G401.6 (cell line): ENCODE results near the gene SLC22A2.

ENCODE experiments used
- FAIRE-seq: peaks from 2 replicates; lab custom pipeline; 2012; peaks lifted over from hg19 to GRCh38; lab: Jason Lieb, UNC

Gene SLC22A2

GRCh38 chr6:160207618-160208017 lies 51.0 kb downstream of the SLC22A2 start:
- FAIRE-seq, result no peak

DNA sequence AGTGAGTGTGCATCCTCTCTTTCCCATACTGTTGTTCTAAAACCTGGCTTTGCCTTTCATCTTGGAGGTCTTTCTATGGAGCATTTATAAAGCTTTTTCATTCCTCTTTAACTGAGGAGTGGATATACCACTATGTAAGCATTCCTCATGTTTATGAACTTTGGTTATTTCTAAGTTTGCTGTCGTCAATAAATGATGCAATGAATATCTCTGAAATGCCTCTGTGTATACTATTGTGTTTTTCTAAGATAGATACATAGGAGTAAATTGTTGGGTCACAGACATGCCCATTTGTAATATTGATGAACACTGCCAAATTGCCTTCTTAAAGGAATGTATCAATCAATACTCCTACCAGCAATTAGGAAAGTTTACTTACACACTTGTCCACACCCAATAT lies 53.9 kb downstream of the SLC22A2 start:
- FAIRE-seq, result no peak

GRCh38 chr6:160203953-160204352 lies 54.7 kb downstream of the SLC22A2 start:
- no peak for FAIRE-seq

DNA sequence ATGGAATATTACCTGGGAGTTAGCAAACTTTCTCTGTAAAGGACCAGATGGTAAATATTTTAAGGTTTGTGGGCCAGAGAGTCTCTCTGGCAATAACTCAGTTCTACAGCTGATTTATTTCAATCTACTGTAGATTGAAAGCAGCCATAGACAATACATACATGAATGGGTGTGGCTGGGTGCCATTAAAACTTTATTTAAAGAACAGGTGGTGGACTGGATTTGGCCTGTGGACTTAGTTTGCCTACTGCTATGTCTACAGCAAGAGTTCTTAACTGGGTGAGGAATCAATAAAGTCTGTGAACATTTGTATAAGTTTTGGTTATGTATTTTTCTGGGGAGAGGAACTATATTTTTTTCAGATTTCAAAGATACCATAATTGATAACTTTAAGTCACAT lies 55.1 kb downstream of the SLC22A2 start:
- no peak for FAIRE-seq

GRCh38 chr6:160203076-160203475 lies 55.5 kb downstream of the SLC22A2 start:
- FAIRE-seq, result no peak

GRCh38 chr6:160202411-160202810 lies 56.2 kb downstream of the SLC22A2 start:
- no peak for FAIRE-seq

- FAIRE-seq, result no peak
Observed at GRCh38 chr6:160201061-160201460, 57.6 kb downstream of the SLC22A2 start.

GRCh38 chr6:160198606-160199211 lies 59.9 kb downstream of the SLC22A2 start:
- FAIRE-seq, result no peak

DNA sequence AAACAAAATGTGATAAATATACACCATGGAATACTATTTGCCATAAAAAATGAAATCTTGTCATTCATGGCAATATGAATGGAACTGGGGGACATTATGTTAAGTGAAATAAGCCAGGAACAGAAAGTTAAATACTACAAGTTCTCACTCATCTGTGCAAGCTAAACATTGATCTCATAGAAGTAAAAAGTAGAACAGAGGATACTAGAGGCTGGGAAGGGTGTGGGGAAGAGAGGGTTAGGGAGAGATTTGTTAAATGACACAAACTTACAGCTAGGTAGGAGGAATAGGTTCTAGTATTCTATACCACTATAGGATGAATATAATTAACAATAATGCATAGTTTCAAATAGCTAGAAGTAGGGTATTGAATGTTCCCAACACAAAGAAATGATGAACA lies 61.0 kb downstream of the SLC22A2 start:
- FAIRE-seq, result no peak

DNA sequence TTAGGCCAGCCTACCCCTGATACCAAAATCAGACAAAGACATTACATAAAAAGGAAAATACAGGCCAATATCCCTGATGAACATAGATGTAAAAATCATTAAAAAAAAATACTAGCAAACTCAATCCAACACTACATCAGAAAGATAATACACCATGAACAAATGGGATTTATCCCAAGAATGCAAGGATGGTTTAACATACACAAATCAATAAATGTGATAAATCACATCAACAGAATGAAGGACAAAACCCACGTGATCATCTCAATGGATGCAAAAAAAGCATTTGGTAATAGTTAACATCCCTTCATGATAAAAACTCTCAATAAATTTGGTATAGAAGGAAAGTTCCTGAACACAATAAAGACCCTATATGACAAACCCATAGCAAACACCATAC lies 63.8 kb downstream of the SLC22A2 start:
- no peak for FAIRE-seq

DNA sequence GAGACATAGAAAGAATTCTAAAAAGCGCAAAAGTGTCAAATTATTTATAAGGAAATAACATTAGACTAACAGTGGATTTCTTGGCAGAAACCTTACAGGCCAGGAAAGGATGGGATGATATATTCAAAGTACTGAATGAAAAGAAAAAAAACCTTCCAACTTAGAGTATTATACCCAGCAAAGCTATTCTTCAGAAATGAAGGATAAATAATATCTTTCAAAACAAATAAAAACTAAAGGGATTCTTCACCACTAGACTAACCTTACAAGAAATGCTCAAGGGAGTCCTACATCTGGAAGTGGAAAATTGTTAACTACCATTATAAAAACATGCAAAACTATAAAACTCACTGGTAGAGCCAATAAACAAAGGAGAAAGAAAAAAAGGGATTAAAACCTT lies 65.8 kb downstream of the SLC22A2 start:
- no peak for FAIRE-seq

DNA sequence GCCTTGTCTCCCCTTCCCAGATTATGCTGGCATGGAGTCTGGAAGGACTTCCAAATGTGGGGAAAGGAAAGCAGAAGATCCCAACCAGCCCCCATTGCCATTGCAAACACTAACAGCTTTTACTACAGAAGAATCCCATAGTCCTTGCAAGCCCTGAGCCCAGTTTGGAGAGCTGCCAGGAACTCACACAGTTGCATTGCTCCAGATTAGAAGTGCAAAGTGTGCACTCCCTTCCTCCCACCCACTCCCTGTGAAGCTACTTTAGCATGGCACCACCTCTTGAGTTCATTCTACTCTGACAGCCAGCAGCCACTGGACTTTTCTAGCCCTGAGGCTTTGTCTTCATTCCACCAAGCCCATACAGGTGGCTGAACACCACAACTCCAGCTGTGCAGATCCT lies 67.6 kb downstream of the SLC22A2 start:
- no peak for FAIRE-seq

DNA sequence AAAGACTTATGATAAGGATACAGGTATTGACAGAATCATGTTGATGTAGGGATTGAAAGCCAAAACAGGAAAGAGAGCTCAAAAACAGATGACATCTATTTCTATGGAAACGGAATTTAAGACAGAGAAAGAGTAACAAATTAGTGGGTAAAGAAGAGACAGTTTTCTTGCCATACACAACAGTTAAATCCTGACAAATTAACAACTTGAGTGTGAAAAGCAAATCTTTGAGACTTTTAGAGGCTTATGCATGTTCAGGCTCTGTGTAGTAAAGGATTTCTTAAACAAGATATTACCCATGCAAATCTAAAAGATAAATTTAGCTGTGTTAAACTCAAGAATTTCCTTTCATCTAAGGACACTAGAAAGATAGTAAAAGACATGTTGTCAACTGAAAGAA lies 68.5 kb downstream of the SLC22A2 start:
- no peak for FAIRE-seq

GRCh38 chr6:160188773-160189172 lies 69.8 kb downstream of the SLC22A2 start:
- no peak for FAIRE-seq

GRCh38 chr6:160180706-160181105 lies 77.9 kb downstream of the SLC22A2 start:
- no peak for FAIRE-seq

GRCh38 chr6:160178271-160178670 lies 80.3 kb downstream of the SLC22A2 start:
- no peak for FAIRE-seq

DNA sequence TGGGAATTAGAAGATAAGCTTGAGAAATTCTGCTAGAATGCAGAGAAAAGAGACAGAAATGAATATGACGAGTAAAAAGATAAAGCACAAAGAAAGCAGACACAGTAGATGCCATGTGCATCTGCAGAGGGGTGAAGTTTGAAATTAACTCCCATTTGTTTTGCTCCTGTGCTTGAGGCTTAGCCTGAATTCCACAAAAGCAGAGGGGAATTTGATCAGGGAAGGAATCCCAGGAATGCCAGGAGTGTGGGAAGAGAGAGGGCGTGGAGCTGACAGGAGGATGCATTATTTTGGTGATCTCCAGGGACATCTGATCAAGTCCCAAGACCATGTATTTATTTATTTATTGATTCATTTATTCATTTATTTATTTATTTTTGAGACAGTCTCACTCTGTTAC lies 81.4 kb downstream of the SLC22A2 start:
- no peak for FAIRE-seq

GRCh38 chr6:160174681-160175080 lies 83.9 kb downstream of the SLC22A2 start:
- no peak for FAIRE-seq

DNA sequence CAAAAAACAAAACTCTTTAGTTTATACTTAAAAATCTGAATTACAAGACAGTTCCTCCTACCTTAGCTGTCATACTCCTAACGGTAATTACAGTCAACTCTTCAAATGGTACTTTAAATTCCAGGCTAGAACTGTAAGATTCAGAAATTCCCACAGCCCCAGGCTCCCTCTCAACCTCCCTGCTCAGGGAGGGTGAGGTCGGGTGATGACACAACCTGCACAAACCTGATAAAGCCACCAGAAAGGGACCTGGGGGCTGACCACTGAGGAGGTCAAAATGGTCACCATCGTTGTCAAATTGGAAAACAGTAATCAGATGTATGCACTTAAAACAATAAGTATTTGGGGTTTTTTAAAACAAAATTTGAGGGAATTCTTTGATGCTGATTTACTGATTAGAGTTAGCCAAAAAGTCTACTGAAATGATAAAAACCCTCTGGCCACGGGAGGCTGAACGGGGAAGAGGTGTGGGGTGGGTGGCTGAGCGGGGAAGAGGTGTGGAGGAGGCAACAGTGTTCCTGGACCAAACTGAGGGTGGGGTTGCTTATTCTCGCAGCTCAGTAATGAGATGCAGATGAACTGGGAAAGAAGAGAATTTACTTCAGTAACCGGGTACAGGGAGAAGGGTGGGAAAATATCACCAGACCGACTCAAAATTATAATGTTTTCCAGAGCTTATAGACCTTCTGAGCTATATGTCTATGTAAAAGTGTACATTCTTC lies 84.7 kb downstream of the SLC22A2 start:
- FAIRE-seq, result no peak

DNA sequence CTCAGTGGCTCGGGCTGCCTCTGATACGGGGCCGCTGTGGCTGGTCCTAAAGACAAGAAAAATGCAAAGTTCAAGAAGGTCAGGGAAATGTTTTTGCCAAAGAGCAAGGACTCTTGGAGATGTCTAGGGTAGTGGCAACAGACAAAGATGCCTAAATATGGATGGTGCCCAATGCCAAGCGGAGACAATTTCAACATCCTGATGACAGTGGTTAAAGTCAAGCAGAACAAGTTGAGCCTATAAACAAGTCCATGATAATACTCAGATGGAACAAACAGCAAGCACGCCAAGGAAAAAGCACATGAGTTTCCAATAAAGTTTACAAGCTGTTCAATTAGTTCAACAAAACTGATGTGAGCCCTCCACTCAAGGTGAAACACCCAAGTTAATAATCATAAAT lies 85.9 kb downstream of the SLC22A2 start:
- no peak for FAIRE-seq

GRCh38 chr6:160170018-160170680 lies 88.5 kb downstream of the SLC22A2 start:
- no peak for FAIRE-seq

DNA sequence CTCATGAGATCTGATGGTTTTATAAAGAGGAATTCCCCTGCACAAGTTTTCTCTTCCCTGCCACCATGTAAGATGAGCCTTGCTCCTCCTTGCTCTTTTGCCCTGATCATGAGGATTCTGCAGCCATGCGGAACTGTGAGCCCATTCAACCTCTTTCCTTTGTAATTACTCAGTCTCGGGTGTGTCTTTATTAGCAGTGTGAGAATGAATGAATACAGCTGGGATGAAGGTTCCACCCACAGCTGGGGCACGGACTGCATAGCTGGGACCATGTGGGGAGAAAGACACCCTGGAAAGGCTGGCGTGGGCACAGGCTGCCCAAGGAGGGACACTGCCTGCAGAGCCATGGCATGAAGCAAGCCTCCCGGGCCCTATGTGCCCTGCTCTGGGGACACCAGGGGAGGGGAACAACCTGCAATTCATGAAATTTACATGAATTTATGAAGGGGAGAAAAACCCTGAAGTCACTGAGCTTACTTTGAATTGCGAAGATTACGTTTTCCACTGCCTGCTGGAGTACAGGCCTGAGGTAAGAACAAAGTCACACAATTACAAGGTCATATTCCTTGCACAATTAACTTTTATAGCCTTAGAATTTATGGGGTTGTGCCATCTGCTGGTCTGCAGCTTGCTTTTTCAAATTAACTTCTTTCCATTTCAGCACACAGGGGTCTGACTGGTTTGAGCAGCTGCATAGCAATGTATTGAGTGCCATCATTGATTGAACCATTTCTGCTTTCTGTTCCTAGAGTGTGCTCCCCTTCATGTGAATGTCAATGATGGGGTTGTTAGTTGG lies 90.8 kb downstream of the SLC22A2 start:
- FAIRE-seq, result no peak
